ENCODE results near the gene FAM240A.

GRCh38 chr3:46655271-46655670, 42.9 kb downstream of the FAM240A start:
- TF ChIP-seq BCL3 (IDR thresholded peaks at IDR 0.05; ENCODE audit: borderline replicate concordance, insufficient read depth, low read depth, low read length, poor library complexity, severe bottlenecking): no peak
- no peak for TF ChIP-seq PAX5 (IDR thresholded peaks at IDR 0.05; ENCODE audit: borderline replicate concordance, low read depth, low read length)
- TF ChIP-seq ATF2 (IDR thresholded peaks at IDR 0.05; ENCODE audit: low read length): no peak
- no peak for TF ChIP-seq CTCF (IDR thresholded peaks at IDR 0.05 in 2 of 3, conservative IDR thresholded peaks at IDR 0.05 in 1 of 3; ENCODE audit: control insufficient read depth in 2 of 3, extremely low read depth in 1 of 3, insufficient read depth in 1 of 3, low read depth in 3 of 3, low read length in 3 of 3)
- no peak for TF ChIP-seq REST (IDR thresholded peaks at IDR 0.05; ENCODE audit: low read depth, low read length)
- no peak for TF ChIP-seq NRF1 (conservative IDR thresholded peaks at IDR 0.05; ENCODE audit: low read depth, low read length)
- TF ChIP-seq E4F1 (IDR thresholded peaks at IDR 0.05; ENCODE audit: borderline replicate concordance, partially characterized antibody): no peak
- TF ChIP-seq SP1 (IDR thresholded peaks at IDR 0.05; ENCODE audit: low read depth, low read length): no peak
- no peak for TF ChIP-seq YY1 (IDR thresholded peaks at IDR 0.05; ENCODE audit: low read depth, low read length)
- TF ChIP-seq CEBPB (IDR thresholded peaks at IDR 0.05; ENCODE audit: borderline replicate concordance in 1 of 2, low read depth in 2 of 2, low read length in 2 of 2): no peak
- no peak for TF ChIP-seq POLR2AphosphoS2 (IDR thresholded peaks at IDR 0.05; ENCODE audit: low read depth, low read length)
- TF ChIP-seq ZBED1 (IDR thresholded peaks at IDR 0.05; ENCODE audit: borderline replicate concordance): no peak
- TF ChIP-seq TAF1 (IDR thresholded peaks at IDR 0.05; ENCODE audit: borderline replicate concordance, low read depth, low read length): no peak
- TF ChIP-seq RELA (IDR thresholded peaks at IDR 0.05; ENCODE audit: borderline replicate concordance, partially characterized antibody): no peak

Measured in GM12878 (cell line).